ACC112 (cell line): Measurements from ENCODE around the gene CASZ1.

ENCODE experiments used
- H2AFZ ChIP-seq: fragments of 200-600 bp; sonication (generic); one replicate; pipeline ENCODE4 v1.6.0; 2017; ENCODE audit warnings: antibody characterized with exemption, low read length; ENCODE audit not compliant: unreplicated experiment
- H3K27ac ChIP-seq: fragments of 200-600 bp; sonication (generic); 2 replicates; pipeline ENCODE4 v1.5.1; 2014; ENCODE audit warnings: low read depth, mild to moderate bottlenecking, antibody characterized with exemption, low read length, moderate library complexity
- H3K27me3 ChIP-seq: fragments of 200-600 bp; sonication (generic); 2 replicates; pipeline ENCODE4 v1.6.1; 2014; ENCODE audit warnings: mild to moderate bottlenecking, antibody characterized with exemption, low read length, moderate library complexity, mixed read lengths; ENCODE audit not compliant: insufficient read depth
- H3K36me3 ChIP-seq: fragments of 200-600 bp; sonication (generic); 2 replicates; pipeline ENCODE4 v1.6.1; 2016; ENCODE audit warnings: mild to moderate bottlenecking, antibody characterized with exemption, low read length, moderate library complexity, mixed read lengths; ENCODE audit not compliant: insufficient read depth
- H3K4me1 ChIP-seq: fragments of 200-600 bp; sonication (generic); one replicate; pipeline ENCODE4 v1.6.1; 2016; ENCODE audit warnings: low read length, mixed read lengths; ENCODE audit not compliant: insufficient read depth, unreplicated experiment, control insufficient read depth
- H3K4me3 ChIP-seq: fragments of 200-600 bp; sonication (generic); 2 replicates; pipeline ENCODE4 v1.5.1; 2014; ENCODE audit warnings: mild to moderate bottlenecking, low read depth, low read length
- H3K79me2 ChIP-seq: fragments of 200-600 bp; sonication (generic); one replicate; pipeline ENCODE4 v1.6.0; 2016; ENCODE audit warnings: low read length; ENCODE audit not compliant: control insufficient read depth, unreplicated experiment, insufficient read depth

Gene CASZ1

DNA sequence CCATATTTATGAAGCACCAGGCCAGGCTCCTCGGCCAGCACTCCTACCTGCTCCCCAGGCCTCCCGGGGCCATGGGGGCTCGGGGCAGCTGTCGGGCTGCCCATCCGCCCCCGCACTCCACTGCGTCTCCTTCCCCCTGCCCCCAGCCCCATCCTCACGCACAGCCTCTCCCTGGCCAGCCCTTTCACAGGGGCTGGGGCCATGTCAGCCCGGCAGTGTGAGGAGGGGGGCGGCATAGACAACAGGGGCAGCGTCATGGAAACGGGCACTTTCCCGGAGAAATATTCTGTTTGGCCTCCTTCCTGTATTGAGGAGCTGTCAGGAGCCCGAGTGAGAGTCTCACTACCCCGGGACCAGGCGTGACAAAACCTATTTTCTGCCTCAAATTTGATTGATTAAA lies 87.3 kb downstream of the CASZ1 start:
- no peaks in the 10 kb centered on the region for H3K36me3 ChIP-seq
- H2AFZ ChIP-seq: no peak overlapping the region
- no peak overlapping the region for H3K27ac ChIP-seq
- no peaks in the 10 kb centered on the region for H3K79me2 ChIP-seq
- peaks cover 59% of the 10 kb centered on the region for H3K27me3 ChIP-seq
- H3K4me3 ChIP-seq: no peak overlapping the region
- H3K4me1 ChIP-seq: no peaks in the 10 kb centered on the region

DNA sequence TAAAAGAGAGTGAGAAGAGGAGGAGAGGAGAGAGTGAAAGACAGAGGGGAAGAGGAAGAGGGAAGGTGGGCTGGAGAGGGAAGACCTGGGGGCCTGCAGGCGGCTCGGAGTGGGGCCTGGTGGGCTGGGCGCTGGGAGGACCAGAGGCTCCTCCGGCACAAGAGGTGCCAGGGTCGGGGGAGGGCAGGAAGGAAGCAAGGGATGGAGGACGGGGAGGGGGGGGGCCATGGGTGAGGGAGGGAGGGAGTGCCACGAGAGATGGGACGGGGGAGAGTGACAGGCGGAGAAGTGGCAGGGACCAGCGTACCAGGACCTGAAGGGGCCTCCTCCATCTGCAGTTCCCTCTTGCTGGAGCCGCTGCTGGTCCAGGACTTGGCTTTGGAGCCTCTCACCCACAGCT lies 87.7 kb downstream of the CASZ1 start:
- H3K79me2 ChIP-seq: no peaks in the 10 kb centered on the region

DNA sequence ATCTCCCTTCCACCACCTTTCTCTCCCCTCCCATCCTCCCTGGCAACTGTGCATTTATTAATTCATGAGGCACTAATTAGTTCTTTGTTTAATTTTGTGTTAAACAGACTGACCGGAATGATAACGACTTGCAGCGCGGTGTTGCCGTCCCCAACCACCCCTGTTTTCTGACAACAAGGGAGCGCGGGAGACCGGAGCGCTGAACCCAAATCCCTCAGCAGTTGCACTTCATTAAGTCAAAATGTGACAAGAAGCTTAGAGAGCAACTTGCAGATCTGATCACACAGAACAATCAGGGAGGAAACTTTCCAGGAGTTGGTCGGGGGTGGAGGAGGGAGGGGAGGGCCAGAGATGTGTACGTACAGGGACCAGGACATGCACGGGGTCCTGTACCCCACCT lies 89.2 kb downstream of the CASZ1 start:
- H3K27ac ChIP-seq: no peak overlapping the region
- no peaks in the 10 kb centered on the region for H3K36me3 ChIP-seq
- no peaks in the 10 kb centered on the region for H3K79me2 ChIP-seq
- peaks cover 50% of the 10 kb centered on the region for H3K27me3 ChIP-seq
- no peak overlapping the region for H2AFZ ChIP-seq
- H3K4me1 ChIP-seq: no peaks in the 10 kb centered on the region
- H3K4me3 ChIP-seq: no peak overlapping the region

More for the DNA sequence above, 87.7 kb downstream of the CASZ1 start:
- Histone ChIP-seq H3K27me3 (peaks cover 60% of the 10 kb centered on the region), H3K4me3 (no peak overlapping the region), H3K4me1 (no peaks in the 10 kb centered on the region), H3K27ac (no peak overlapping the region), H3K36me3 (no peaks in the 10 kb centered on the region), H2AFZ (no peak overlapping the region)

DNA sequence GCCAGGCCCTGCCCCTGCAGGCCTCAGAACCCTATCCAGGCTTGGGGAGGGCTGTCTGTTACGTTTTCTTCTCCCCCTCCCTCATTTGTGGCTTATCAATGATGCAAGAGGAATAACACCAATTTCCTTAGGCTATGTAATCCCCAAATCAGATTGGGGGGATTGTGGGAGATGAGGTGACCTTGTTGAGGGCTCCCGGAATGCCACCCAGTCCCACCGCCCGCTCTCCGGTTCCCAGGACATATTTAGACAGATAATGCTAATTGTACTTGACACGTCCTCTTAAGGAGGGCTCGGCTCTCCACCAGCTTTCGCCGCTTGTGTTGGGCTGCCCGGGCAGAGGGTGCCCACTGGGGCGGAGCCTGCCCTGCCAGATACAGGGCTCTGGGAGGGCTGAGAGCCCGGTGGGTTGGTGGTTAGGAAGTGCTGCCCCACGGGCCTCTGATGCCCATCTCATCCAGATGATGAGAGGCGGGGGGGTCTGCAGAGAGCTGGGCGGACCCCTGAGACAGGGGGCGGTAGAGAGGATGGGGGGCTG lies 90.0 kb downstream of the CASZ1 start:
- H3K79me2 ChIP-seq: no peaks in the 10 kb centered on the region
- peaks cover 57% of the 10 kb centered on the region for H3K27me3 ChIP-seq
- H2AFZ ChIP-seq: no peak overlapping the region
- H3K27ac ChIP-seq: no peak overlapping the region
- H3K36me3 ChIP-seq: no peaks in the 10 kb centered on the region
- no peak overlapping the region for H3K4me3 ChIP-seq
- no peaks in the 10 kb centered on the region for H3K4me1 ChIP-seq

DNA sequence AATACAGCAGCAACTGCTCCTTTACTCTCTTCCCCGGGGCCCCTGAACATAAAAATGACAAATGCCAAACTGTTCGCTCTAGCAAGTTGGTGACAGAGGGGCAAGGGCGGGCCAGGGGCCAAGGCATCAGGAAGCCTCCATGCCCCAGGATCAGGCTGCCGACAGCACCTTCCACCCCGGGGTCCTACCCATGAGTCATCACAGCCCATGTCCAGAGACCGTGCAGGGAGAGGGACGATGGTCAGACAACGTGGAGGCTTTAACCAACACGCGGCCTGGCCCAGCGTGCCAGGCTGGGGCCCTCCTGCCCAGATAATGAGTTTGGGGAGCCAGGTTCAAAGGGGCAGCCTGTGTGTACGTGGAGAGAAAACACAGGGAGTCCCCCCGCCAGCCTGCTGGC lies 90.5 kb downstream of the CASZ1 start:
- Histone ChIP-seq H3K27me3 (peaks cover 62% of the 10 kb centered on the region), H3K27ac (no peak overlapping the region)

DNA sequence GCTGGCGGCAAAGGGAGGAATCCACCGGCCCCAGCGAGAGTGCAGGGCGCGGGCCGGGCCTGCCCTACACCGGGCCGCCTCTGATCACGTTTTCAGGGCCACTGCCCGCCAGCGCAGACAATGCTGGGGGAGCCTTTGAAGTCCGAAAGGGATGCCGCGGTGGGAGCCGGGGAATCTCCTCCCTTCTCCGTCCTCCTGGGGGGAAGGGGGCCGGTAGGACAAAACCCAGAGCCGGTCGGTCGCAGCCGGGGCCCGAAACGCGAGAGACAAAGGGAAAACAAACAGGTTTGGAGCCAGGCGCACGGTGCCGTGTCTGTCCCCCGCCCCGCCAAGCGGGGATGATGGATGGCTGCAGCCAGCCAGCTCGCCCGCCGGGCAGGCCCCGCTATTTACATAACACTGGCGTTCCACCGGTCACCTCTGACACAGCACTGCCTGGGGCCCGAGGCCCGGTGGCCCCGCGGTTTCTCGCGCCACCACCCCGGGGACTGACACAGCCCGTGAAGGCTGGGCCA lies 92.0 kb downstream of the CASZ1 start:
- Histone ChIP-seq H3K79me2 (no peaks in the 10 kb centered on the region), H3K27me3 (peaks cover 70% of the 10 kb centered on the region), H2AFZ (peak overlapping the region; percentile 60), H3K4me3 (peak overlapping the region; percentile 32; the same call in 1 of the 2 replicates), H3K27ac (no peak overlapping the region), H3K4me1 (no peaks in the 10 kb centered on the region), H3K36me3 (no peaks in the 10 kb centered on the region)

More for the DNA sequence above, 90.5 kb downstream of the CASZ1 start:
- no peak overlapping the region for H3K4me3 ChIP-seq
- H2AFZ ChIP-seq: no peak overlapping the region
- no peaks in the 10 kb centered on the region for H3K4me1 ChIP-seq
- H3K79me2 ChIP-seq: no peaks in the 10 kb centered on the region
- no peaks in the 10 kb centered on the region for H3K36me3 ChIP-seq

DNA sequence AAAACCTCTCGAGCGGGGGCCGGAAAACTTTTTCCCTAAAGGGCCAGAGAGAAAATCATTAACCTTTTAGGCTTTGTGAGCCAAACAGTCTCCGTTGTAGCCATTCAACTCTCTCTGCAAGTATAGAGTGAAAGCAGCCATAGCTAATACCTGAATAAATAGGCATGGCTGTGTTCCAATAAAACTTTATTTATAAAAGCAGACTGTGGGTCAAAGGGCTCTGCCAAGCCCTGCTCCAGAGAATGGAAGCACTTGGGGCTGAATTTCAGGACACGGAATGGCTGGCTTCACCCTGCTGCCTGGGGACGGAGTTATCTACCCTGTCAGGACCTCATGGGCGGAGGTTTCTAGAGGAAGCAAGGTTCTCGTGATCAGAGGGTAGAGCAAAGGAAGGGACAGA lies 92.7 kb downstream of the CASZ1 start:
- H3K36me3 ChIP-seq: no peaks in the 10 kb centered on the region
- no peaks in the 10 kb centered on the region for H3K79me2 ChIP-seq
- H2AFZ ChIP-seq: no peak overlapping the region
- no peak overlapping the region for H3K4me3 ChIP-seq
- peaks cover 76% of the 10 kb centered on the region for H3K27me3 ChIP-seq
- H3K27ac ChIP-seq: no peak overlapping the region
- H3K4me1 ChIP-seq: no peaks in the 10 kb centered on the region

DNA sequence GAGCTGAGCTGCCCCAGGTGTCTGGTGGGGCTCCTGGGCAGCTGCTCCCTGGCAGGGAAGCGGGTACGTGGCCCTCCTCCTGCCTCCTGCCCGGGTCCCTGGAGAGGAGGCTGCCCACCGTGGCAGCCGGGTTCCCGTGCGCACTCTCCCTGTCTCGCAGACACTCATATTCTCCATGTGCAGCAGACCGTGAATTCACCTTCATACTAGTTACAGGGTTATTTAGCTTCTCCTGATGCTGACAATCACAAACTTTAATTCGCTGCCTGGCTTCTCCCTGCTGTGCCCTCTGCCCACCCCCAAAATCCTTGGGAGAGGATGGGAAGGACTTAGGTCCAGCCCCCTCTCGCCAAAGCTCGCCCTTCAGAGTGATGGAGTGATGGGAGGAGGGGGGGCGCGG lies 95.3 kb downstream of the CASZ1 start:
- H3K79me2 ChIP-seq: no peaks in the 10 kb centered on the region
- no peak overlapping the region for H3K4me3 ChIP-seq
- no peak overlapping the region for H3K27ac ChIP-seq
- H3K4me1 ChIP-seq: no peaks in the 10 kb centered on the region
- no peaks in the 10 kb centered on the region for H3K36me3 ChIP-seq
- H3K27me3 ChIP-seq: peaks cover 59% of the 10 kb centered on the region
- H2AFZ ChIP-seq: no peak overlapping the region

DNA sequence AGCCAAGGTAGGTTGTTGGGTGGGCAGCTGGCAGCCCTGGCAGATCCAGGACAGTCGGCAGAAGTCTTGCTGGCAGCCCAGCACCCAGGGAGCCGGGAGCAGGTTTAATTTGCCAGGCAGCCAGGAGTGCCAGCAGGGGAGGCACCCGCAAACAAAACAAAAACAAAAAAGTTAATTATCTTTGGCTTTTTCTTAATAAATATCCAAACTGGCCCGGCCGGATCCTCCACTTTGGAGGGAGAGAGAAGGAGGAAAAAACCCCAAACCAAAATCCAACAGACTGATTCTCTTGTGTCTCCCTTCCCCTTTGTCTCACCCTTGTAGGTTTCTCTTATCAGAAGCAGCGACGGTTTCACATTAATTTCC lies 97.0 kb downstream of the CASZ1 start:
- no peak overlapping the region for H3K4me3 ChIP-seq
- peaks cover 53% of the 10 kb centered on the region for H3K27me3 ChIP-seq

DNA sequence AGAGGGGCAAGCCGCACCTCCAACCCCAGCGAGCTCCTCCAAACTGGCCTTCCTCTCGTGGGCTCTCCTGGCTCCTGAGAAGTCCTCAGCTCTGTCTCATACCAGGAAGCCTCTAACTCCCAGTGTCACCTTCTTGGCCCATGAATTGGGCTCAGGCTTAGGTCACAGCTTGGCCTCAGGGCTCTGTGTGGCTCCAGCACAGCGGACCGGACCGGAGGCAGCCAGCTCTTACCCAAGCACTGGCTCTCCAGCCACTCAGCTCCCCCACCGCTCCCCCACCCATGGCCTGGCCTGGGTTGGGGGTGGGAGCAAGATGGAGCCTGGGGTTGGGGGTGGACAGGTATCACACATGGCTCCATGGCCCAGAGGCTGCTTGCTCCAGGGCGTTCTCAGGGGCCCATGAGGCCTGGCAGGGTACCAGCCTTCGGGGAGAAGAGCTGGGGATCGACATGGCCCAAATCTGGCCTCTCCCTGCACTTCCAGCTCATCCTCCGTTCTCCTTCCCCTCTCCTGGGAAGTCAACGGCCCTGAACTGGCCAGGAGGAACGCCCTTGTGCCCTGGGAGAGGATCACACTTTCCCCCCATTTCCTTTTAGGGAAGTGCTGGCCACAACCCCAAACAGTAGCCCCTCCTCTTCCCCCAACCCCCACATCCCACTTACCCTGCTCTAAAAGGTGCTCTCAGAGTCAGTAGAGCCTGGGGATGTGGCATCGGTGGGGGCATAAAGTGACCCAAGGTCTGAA lies 97.5 kb downstream of the CASZ1 start:
- H3K27ac ChIP-seq: no peak overlapping the region

More for the DNA sequence above, 97.0 kb downstream of the CASZ1 start:
- Histone ChIP-seq H3K4me1 (no peaks in the 10 kb centered on the region), H2AFZ (no peak overlapping the region), H3K27ac (no peak overlapping the region), H3K79me2 (no peaks in the 10 kb centered on the region), H3K36me3 (no peaks in the 10 kb centered on the region)

DNA sequence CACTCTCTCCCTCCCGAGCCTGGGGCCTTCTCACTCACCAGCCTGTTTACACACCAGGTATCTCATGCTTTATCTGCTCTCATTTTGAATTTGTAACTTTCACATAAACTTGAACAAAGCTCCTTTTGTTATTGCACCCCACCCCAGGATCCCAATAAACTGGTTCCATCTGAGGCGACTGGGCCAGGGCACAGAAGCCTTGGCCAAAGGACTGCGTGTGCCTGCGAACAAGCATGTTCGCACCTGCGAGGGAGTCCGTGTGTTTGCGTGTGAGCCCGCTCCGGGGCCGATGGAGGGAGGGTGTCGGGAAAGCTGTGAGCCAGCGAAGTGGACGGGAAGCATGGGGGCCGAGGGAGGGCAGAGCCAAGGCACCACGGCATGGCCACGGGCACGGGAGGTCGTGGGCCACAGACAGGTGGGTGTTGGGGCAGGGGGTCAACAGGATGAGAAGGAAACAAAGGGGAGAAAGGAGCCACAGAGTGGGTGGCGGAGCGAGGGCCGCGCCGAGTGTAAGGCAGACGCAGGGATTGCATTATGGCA lies 98.8 kb downstream of the CASZ1 start:
- Histone ChIP-seq H3K36me3 (no peaks in the 10 kb centered on the region), H3K27me3 (peaks cover 45% of the 10 kb centered on the region), H2AFZ (no peak overlapping the region), H3K4me3 (no peak overlapping the region), H3K27ac (no peak overlapping the region), H3K4me1 (no peaks in the 10 kb centered on the region), H3K79me2 (no peaks in the 10 kb centered on the region)

More for the DNA sequence above, 97.5 kb downstream of the CASZ1 start:
- no peaks in the 10 kb centered on the region for H3K36me3 ChIP-seq
- no peak overlapping the region for H3K4me3 ChIP-seq
- no peak overlapping the region for H2AFZ ChIP-seq
- no peaks in the 10 kb centered on the region for H3K4me1 ChIP-seq
- no peaks in the 10 kb centered on the region for H3K79me2 ChIP-seq
- peaks cover 48% of the 10 kb centered on the region for H3K27me3 ChIP-seq
